NCI-H1105 (cell line): ENCODE data around the gene AKT3.
"Not testable (repeated sequence)": the region's sequence is repeated elsewhere in the genome, so short reads cannot be mapped to it uniquely, and the experiment has no call there.

Experiments
- DNase-seq: peaks from one replicate; lab custom pipeline; 2025; lab: John Stamatoyannopoulos, UW

Gene AKT3

DNA sequence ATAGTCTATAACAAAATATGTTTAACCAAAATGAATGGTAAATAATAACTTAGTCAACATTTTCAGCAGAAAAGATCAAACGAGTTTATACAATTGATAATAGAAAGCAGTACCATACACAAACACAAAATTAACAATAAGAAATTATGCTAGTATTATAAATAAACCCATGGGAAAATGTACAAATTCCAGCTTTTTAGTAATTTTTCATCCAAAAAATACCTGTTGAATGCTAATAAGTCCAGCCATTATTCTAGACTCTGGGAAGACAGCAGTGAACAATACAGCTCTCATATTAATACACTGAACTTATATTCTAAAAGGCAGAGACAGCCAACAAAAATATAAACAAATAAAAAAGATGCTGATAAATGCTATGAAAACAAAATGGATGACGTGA, 66.3 kb downstream of the AKT3 start:
- no peak for DNase-seq

DNA sequence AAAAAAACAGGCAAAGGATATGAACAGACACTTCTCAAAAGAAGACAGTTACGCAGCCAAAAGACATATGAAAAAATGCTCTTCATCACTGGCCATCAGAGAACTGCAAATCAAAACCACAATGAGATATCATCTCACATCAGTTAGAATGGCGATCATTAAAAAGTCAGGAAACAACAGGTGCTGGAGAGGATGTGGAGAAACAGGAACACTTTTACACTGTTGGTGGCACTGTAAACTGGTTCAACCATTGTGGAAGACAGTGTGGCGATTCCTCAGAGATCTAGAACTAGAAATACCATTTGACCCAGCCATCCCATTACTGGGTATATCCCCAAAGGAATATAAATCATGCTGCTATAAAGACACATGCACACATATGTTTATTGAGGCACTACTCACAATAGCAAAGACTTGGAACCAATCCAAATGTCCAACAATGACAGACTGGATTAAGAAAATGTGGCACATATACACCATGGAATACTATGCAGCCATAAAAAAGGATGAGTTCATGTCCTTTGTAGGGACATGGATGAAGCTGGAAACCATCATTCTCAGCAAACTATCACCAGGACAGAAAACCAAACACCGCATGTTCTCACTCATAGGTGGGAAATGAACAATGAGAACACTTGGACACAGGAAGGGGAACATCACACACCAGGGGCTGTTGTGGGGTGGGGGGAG, 77.5 kb downstream of the AKT3 start:
- DNase-seq: not testable (repeated sequence)

DNA sequence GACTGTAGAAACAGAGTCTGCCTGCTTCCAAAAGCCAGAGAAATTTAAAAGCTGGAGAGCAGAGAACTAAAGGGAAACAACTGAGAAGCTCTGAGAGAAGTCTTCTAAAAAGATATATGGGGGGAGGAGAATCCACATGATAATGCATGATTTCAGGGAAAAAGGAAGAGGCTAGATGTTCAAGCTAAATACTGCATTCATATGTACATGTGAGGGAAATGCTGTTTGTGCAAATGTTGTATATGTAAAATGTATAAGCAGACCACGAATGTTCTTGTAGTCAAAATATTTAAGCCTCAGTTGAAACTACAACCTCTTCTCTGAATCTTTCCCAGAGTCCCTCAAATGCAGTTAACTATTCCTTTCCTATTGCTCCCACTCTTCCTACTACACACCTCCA, 79.2 kb downstream of the AKT3 start:
- DNase-seq: no peak

DNA sequence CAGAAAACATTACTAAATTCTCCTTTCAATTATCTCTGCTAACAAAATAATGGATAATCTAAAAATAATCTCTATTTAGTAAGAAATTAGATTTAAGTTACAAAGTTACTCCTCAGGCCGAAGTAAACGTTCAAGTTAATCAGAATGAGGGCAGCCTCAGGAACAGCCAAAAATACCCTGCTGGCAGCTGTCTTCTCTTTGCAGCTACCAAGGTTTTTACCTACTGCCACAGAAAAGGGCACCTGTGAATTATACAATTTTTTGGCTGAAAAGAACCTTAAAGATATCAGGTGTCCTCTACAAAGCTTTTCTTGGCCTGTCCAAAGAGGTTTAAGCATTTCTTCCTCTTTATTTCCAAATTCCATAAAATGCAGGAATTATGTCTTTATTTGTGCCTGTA, 84.4 kb downstream of the AKT3 start:
- DNase-seq: no peak

DNA sequence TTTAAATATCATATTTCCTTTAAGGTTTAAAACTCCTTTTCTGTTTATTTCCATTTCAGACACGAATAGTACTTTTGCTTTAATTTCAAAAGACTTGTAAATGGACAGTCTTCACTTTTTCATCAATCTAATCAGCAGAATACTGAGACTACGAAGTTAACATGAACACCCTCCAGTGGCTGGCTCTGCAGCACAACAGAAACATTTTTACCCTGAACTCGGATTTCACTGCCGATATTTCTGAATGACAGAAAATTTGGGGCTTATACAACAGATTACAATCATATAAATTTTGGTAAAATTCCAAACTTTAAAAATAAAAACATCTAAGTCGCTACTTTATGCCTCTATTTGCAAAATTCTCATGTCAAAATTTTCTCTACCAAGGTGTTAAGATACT, 86.2 kb downstream of the AKT3 start:
- DNase-seq: no peak

DNA sequence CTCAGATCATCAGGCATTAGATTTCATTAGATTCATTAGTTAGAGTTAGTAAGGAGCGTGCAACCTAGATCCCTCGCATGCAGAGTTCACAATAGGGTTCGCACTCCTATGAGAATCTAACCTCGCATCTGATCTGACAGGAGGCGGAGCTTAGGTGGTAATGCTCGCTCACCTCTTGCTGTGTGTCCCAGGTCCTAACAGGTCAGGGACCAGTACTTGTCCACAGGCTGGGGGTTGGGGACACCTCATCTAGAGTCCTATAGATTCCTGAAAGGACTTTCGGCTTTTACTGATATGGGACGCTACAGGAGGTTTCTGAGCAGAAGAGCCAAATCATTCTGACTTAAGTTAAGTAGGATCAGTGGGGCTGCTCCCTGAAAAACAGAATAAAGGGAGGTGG, 91.4 kb downstream of the AKT3 start:
- DNase-seq: no peak

DNA sequence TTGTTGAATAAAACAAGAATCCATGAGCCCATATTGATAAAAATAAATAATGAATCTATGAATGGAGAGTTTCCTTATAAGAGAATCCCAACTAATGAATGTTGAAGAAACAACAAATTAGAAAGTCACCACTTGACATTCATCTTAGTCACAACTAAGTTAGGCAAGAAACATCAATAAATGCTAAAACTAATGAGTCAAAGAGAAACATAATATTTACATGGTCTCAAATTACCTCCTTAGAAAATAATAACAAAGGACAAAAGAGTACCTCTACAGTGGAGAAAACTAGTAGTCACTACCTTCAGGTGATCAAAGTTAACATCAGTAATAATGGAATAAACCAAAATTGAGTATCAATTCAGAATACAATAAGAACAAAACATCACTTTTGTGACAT, 93.5 kb downstream of the AKT3 start:
- DNase-seq: no peak

DNA sequence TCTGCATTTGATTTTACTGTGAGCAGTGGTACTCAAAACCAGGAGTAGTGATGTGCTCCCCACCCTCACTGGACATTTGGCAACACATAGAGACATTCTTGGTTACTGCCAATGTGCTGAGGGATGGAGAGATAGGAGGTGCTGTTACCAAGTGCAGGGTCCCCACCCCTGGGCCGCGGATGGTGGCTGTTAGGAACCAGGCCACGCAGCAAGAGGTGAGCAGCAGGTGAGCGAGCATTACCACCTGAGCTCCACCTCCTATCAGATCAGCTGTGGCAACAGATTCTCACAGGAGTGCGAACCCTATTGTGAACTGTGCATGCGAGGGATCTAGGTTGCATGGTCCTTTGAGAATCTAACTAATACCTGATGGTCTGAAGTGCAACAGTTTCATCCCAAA, 95.7 kb downstream of the AKT3 start:
- no peak for DNase-seq

DNA sequence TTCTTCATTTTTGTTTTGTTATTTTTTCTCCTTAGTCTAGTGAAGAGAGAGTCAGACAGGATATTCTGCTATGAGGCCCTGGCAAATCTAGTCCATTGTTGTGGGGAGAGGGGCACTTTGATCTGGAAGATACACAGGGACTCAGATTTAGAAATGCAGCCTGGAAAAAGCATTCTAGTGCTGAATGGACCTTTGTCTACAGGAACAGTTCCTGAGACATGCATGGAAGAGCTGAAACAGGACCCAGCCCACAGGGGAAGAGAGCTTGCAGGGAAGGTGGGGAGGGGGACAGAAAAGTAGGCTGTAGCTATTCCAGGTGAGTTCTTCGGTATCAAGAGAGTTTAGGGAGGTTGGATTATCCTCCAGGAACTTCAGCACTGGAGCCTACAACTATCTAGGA, 98.5 kb downstream of the AKT3 start:
- DNase-seq: no peak

DNA sequence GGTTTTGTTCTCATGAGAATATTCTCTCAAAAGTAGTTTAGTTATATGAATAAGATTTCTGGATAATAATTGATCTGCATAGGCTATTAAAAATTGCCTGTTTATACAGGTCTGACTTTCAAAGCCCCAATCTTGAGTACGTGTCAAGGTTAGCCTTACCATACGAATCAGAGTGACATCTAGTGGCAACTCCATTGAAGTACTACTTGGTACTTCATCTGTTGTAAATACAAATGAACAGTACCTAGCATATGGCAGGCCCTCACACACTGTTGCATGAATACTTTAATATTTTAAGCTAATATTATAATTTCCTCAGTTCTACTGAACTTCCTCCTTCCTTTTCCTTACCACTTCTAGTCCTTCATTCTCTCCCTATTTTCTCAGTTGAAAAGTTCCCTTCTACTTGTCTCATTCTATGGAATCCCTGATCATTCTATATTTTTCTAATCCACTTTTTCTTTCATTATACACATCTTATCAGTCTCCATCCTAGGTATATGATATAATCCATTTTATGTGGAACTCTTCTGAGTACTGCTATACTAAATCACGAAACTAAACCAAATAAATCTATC, 101.2 kb downstream of the AKT3 start:
- peak; percentile 28 for DNase-seq

DNA sequence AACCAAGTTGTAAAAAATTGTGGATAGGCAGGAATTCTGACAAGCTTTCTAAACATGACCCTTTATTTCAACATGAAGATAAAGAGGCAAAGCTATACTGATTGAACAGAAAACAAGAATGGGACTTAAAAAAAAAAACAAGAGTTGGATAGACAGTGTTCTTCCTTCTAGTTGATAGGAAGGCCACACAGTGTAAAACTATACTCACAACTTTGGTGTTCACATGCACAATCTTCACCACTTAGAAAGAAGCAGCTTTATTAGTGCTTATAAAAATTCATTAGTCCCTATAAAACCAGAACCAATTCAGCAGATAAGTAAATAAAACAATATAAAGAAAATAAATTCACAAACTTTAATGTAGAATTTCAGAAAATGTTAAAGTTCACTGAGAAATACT, 101.8 kb downstream of the AKT3 start:
- DNase-seq: no peak

DNA sequence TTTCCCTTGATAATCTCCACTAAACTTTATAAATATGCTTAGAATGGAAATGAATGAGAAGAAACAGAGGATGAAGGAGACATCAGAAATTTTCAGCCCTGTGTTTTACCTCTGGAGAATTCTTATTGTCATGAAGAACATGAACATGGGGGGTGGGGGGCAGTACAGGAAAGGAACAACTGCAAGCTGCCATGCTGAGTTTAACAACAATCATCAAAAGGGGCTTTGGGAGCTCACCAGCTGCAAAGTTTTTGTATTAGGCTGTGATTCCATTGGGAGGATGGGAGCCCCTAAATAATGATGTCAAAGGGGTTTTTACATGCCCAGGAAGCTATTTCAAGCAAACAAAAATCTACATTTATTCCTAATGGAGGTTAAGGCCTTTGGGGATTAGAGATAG, 103.3 kb downstream of the AKT3 start:
- DNase-seq: no peak

DNA sequence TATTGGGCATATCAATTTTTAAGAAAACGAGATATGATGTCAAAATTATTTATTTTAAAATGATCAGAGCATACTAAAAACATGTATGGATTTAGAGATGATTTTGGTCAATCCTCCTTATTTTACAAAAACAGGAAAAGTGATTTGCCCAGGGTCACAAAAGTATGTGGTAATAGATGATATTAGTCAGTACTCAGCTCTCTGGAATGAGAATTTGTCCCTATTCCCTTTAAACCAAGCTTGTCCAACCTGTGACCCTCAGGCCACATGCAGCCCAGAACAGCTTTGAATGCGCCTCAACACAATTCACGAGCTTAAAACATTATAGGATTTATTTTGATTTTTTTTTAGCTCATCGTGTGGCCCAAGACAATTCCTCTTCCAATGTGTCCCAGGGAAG, 104.7 kb downstream of the AKT3 start:
- DNase-seq: no peak

DNA sequence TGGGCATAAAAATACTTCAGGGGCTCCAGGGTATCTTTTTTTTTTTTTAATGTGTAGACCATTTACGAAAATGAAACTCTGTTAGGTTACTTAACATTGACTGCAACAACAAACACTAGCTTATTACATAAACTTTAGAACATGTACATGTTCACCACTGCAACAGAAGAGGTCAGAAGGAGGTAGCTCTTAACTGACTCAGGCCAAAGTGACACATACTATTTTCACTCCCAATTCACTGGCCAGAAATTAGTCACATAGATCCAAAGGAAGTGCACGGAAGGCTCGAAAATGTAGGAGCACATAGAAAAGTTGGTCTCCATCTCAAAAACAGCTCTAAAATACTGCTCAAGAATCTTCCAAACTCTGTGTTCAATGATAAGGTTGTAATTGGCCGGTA, 107.2 kb downstream of the AKT3 start:
- no peak for DNase-seq

DNA sequence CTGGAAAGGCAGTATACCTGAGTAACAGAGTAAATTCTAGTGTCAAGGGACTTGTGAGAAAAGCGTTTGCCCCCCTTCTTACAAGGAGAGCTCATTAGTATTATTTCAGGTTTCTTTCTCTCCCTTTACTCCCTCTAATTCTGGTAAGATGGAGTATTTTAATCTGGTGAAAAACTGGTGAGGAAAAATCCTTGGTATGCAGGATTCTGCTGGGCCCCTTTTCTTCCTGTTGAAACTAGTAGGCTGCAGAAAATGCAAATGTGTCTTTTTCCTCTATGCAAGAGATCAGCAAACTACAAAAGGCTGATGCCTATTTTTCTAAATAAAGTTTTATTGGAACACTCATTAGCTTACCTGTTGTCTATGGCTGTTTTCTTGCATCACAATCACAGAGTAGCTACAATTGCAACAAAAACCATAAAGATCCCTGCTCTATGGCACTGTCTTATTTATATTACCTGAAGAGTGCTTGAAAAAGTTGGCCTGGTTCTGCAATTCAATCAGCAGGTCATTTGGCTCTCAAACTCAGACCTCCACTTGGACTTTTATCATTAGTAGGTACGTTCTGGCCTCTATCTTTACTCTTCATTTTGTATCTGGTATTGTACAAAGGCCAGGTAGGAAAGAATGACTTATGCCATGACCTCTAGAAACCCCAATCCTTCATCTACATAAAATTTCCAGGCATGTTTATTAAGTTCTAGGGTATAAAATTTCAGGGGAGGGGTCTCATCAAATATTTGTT, 109.6 kb downstream of the AKT3 start:
- no peak for DNase-seq

DNA sequence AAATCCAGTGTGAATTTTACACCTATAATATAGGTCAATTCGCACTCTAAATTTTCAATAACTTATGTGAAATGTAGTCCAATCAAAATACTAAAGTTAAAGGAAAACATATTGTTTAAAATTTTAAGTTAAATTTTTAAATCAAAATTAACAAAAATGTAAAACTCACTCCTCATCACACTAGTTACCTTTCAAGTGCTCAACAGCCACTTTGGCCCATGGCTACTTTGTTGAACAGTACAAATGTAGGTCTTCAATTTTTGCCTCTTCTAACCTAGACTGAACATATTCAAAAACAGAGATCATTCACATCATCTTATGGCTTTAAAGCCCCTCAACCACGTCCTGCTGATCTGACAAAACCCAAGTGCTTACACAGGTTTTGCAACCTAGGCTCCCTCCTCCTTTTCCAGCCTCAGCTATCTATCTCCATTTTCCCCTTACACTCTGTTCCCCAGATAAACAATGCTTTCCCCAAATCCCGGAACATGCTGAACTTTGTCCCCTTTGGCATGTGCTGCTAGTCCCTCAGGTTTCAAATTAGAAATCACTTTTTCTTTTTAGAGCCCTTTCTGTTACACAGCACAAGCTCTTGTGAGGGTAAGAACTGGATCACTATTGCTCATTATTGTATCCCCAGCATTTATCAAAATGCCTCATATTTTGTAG, 110.6 kb downstream of the AKT3 start:
- DNase-seq: no peak

DNA sequence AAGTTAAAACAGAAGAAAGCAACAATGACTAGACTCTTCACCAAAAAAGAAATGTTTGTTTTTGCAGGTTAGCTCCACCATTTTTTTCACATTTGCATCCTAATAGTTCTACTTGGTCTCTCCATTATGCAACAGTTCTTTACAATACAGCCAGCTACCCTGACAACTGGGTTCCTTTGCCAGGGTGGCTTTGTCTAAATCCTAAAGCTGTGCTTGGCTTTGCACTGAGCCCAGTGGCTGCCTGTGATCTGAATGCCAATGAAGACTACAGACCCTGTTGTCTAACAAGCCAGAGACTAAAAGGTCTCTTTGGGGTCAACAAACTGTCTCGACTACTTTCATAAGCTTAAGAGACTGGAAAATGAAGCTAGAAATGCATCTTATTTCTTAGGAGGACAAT, 112.0 kb downstream of the AKT3 start:
- DNase-seq: no peak

DNA sequence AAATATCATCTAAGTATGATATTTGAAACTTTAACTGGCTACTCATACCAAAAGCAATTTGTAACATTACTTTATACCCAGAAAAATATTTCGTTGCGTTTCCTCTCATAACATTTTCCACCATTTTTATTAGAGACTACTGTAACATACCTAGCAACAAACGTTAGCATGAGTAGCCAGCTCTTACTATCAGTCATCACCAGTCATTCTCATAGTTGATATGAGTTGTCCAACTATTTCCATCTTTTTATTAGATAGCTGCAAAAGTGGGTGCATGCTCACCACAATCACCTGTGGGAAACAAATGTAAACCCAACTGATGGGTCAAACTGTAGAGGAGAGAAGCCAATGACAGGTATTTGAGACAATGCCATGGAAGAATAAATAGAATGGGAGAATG, 114.6 kb downstream of the AKT3 start:
- DNase-seq: no peak

DNA sequence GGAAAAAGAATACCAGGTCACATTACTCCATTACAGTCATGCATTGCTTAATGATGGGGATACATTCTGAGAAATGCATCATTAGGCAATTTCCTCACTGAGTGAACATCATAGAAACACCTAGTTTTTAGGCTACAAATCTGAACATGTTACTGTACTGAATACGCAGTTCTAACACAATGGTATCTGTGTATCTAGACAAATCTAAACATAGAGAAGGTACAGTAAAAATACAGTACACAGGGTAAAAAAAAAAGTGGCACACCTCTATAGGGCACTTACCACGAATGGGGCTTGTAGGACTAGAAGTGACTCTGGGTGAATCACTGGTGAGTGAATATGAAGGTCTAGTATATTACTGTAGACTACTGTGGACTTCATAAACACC, 115.7 kb downstream of the AKT3 start:
- DNase-seq: no peak

DNA sequence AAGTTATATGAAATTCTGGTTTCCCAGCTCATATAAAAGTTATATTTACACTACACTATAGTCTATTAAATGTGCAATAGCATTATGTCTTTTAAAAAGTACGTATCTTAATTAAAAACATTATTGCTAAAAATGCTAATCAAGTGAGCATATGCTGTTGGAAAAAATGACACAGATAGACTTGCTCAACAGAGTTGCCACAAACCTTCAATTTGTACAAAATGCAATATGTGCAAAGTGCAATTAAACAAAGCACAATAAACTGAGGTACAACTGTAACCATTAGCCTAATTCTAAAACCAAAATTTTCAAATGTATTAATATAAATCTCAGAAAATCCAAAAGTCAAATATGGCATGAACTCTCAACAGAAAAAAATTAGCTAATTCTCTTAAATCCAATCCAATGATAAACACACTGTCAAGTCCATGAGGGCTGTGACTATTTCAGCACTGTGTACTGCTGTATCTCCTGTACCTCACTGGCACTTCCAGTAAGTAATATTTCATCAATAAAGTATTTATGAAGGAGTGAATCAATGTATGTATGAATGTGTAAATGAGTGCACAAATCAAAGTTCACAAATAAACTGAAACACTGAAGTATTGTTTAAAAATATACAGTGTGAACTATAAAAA, 116.3 kb downstream of the AKT3 start:
- DNase-seq: no peak

DNA sequence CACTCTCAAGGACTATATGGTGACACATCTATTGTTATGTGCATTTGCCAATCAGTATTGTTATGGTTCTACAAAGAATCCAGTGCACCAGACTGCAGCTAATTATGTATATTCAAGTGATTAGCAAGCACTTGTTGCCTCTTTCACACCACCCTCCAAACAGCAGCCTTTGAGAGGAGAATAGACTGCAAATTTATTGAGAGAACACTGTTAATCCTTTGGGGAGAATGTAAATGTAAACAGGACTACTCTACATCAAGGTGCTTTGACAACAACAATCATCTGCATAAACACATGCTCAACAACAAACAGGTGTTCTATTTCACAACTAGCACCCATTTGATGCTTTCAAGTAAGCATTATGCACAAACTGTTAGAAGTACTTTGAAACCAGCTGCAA, 117.4 kb downstream of the AKT3 start:
- DNase-seq: peak; percentile 49

DNA sequence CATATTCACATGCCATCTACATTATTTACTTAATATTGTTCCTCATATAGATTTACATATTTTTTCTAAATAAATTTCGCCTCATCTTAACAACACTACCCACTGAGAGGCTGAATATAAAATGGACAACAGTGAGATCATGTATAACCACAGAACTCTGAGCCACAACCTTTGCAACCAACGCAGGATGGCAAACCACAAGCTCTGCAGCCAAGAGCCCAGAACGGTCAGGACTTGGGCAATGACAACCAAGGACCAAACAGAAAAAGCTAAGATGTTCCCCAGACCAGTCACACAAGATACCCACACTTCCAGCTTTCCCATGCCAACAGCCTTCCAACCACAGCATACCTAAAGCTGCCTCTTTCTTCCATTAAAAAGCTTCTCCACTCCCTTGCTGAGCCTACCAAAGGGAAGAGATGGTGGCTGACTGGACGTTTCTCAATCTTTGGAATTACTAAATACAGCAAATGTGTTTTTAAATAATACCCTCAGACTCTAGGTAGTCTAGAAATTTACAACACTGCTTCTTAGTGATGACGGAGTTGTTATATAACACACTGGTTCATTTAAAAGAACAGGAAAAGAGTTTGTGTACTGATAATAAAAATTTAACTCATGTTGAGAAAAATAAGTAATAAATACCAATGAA, 117.9 kb downstream of the AKT3 start:
- DNase-seq: no peak
